ENCODE measurements around the gene CHMP1A. TPM values are rescaled to one million over a fixed set of nuclear protein-coding genes. Genes with fewer than 3 reads are reported as not detected.
A peak's percentile ranks its signal among the peaks of the same experiment; 100 is the strongest.
"Not testable (repeated sequence)": the region's sequence is repeated elsewhere in the genome, so short reads cannot be mapped to it uniquely, and the experiment has no call there.

The CHMP1A gene
- total RNA-seq, 1 donor, result 114 TPM

DNA sequence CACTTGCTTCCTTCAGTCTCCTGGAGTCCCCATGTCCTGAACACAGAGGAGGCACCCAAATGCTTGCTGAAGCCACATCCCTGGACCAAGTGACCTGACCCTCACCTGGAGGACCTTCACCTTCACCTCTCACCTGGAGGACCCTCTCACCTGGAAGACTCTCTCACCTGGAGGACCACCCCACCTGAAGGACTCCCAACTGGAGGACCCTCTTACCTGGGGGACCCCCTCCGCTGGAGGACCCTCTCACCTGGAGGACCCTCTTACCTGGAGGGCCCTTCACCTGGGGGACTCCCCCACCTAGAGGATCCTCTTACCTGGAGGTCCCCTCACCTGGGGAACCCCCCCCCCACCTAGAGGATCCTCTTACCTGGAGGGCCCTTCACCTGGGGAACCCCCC is 28.4 kb upstream of the CHMP1A start:
- no peak overlapping the region for H3K4me3 ChIP-seq (ENCODE audit: low read depth, low read length)
- TF ChIP-seq, protein P1, sequence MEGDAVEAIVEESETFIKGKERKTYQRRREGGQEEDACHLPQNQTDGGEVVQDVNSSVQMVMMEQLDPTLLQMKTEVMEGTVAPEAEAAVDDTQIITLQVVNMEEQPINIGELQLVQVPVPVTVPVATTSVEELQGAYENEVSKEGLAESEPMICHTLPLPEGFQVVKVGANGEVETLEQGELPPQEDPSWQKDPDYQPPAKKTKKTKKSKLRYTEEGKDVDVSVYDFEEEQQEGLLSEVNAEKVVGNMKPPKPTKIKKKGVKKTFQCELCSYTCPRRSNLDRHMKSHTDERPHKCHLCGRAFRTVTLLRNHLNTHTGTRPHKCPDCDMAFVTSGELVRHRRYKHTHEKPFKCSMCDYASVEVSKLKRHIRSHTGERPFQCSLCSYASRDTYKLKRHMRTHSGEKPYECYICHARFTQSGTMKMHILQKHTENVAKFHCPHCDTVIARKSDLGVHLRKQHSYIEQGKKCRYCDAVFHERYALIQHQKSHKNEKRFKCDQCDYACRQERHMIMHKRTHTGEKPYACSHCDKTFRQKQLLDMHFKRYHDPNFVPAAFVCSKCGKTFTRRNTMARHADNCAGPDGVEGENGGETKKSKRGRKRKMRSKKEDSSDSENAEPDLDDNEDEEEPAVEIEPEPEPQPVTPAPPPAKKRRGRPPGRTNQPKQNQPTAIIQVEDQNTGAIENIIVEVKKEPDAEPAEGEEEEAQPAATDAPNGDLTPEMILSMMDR (IDR thresholded peaks at IDR 0.05; ENCODE audit: insufficient read depth, low read depth, low read length), result no peak
- DNase-seq (ENCODE audit: low read depth), result no peak

DNA sequence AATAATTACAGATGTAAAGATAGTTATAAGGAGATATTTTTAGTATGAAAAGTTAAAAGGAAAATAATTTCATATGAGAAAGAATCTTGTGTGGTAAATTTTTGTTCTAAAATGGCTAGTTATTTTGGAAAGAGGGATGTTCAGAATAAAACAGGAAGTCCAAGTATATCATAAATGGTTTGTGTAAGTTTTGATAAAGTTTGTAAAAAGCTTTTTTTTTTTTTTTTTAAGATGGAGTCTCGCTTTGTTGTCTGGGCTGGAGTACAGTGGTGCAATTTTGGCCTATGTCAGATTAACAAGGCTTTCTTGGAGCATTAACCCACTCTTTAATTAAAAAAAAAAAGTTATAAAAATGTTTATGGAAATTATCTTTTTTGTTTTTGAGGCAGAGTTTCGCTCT is 20.8 kb upstream of the CHMP1A start:
- no peak for DNase-seq (ENCODE audit: low read depth)
- TF ChIP-seq, protein P1 (IDR thresholded peaks at IDR 0.05; ENCODE audit: insufficient read depth, low read depth, low read length), result no peak
- H3K4me3 ChIP-seq (ENCODE audit: low read depth, low read length), result no peak overlapping the region

- DNase-seq (ENCODE audit: low read depth), result no peak
- no peak overlapping the region for H3K4me3 ChIP-seq (ENCODE audit: low read depth, low read length)
- TF ChIP-seq, protein P1 (IDR thresholded peaks at IDR 0.05; ENCODE audit: insufficient read depth, low read depth, low read length), result no peak
These were observed 14.9 kb upstream of the CHMP1A start for GRCh38 chr16:89672177-89672941.

DNA sequence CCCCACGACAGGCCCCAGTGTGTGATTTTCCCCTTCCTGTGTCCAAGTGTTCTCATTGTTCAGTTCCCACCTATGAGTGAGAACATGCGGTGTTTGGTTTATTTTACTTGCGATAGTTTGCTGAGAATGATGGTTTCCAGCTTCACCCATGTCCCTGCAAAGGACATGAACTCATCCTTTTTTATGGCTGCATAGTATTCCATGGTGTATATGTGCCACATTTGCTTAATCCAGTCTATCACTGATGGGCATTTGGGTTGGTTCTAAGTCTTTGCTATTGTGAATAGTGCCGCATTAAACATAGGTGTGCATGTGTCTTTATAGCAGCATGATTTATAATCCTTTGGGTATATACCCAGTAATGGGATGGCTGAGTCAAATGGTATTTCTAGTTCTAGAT is 14.1 kb upstream of the CHMP1A start:
- not testable (repeated sequence) for H3K4me3 ChIP-seq (ENCODE audit: low read depth, low read length); DNase-seq (ENCODE audit: low read depth)

DNA sequence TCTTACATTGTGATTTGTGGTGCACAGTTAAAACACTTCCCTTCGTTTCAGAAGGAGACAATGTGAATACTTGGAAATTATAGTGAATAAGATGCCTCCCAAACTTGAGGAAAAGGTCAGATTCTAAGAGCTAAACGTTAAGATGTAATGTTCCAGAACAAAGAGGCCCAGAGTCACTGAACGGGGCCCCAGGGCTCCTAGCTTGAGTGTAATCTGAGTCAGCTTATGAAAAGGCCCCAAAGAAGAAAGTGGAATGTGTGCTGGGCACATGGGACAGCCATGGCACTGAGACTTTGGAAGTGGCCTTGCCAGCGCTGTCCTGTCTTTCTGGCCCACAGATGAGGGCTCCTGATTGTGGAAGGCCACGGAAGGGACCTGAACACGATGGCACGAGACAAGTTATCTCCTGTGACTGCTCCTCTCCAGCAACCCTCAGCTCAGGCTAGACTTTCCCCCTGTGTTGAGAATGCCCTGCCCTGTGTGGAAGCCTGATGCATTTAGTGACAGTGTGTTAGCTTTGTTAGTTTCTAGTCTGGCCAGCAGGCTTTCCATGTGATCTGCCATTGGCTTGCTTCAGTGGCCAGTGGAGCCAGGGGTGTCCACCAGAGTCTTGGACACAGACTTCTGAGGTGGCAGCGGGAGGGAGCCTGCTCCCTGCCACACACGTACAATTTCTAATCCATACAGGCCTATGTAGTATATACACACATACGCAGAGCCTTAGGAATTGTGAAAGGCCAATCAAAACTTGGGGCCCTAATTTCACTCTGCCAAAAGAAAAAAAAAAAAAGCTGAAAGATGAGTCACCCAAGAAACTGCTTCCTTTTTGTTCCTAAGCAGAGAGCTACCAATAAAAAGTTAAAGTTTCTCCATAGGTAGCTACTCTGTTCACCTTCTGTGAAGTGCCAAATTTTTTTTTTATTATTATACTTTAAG is 13.3 kb upstream of the CHMP1A start:
- DNase-seq (ENCODE audit: low read depth), result peak; percentile 44
- TF ChIP-seq, protein P1 (IDR thresholded peaks at IDR 0.05; ENCODE audit: insufficient read depth, low read depth, low read length), result no peak
- H3K4me3 ChIP-seq (ENCODE audit: low read depth, low read length), result no peak overlapping the region

GRCh38 chr16:89669755-89670154 is 12.2 kb upstream of the CHMP1A start:
- TF ChIP-seq, protein P1 (IDR thresholded peaks at IDR 0.05; ENCODE audit: insufficient read depth, low read depth, low read length), result no peak
- no peak overlapping the region for H3K4me3 ChIP-seq (ENCODE audit: low read depth, low read length)
- no peak for DNase-seq (ENCODE audit: low read depth)

GRCh38 chr16:89668790-89669158 is 11.3 kb upstream of the CHMP1A start:
- no peak overlapping the region for H3K4me3 ChIP-seq (ENCODE audit: low read depth, low read length)
- TF ChIP-seq, protein P1 (IDR thresholded peaks at IDR 0.05; ENCODE audit: insufficient read depth, low read depth, low read length), result no peak
- no peak for DNase-seq (ENCODE audit: low read depth)
